Liver (tissue), 2 donors: ENCODE data around the gene CORO2B.

Source experiments
- CTCF ChIP-seq: fragments of 150-350 bp; IDR thresholded peaks from 2 replicates; pipeline ENCODE4 v1.5.1; 2017; ENCODE audit warnings: improper control_type of control experiment, low read depth, low read length; ENCODE audit not compliant: missing input control
- ZBTB33 ChIP-seq: IDR thresholded peaks from 2 replicates; pipeline ENCODE4 v1.6.1; 2016; ENCODE audit warnings: antibody characterized with exemption
- donor health status: healthy.

GRCh38 chr15:68601206-68602197, 22.7 kb downstream of the CORO2B start:
- TF ChIP-seq CTCF: no peak
- no peak for TF ChIP-seq ZBTB33
